ENCODE data around the gene IMMP2L. TPM values are rescaled to one million over a fixed set of nuclear protein-coding genes. Genes with fewer than 3 reads are reported as not detected.
A peak's percentile ranks its signal among the peaks of the same experiment; 100 is the strongest.

The IMMP2L gene
- total RNA-seq, 1 donor from 2014 or later, result 31.9 TPM

DNA sequence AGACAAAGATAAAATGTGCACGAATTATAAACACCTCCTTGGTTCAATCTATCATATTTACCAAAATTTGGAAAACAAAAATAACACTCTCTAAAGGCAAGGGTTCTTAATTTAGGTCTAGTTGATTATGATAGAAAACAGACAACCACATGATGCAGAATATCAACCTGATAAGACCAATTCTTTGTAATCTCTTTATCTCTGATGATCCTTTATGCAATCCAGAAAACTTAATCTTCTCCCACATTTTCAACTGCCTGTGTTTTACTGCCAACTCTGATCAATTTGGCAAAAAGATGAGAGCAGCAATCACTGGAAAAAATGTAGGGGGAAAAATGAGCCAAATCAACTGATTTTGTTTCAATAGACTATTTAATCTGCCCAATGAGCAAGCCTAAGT is 322.9 kb downstream of the IMMP2L start:
- no peak for DNase-seq
- H3K27ac Mint-ChIP-seq, result no peak overlapping the region
- POLR2A ChIA-PET, result no interaction called here
- CTCF ChIA-PET, result no interaction called here
- no peak for ATAC-seq (ENCODE audit: low read depth)
- H3K36me3 Mint-ChIP-seq (ENCODE audit: low read depth), result peaks cover 5% of the 10 kb centered on the region
- intact Hi-C loops (cut with micrococcal nuclease), result loop anchor here (5.0 kb wide), 1 partner anchor 83 kb away; no protein-coding TSS in a partner anchor
- H3K27me3 Mint-ChIP-seq, result no peaks in the 10 kb centered on the region
- no peak overlapping the region for H3K4me3 Mint-ChIP-seq
- no peak for TF ChIP-seq CTCF (IDR thresholded peaks at IDR 0.05)
- no peaks in the 10 kb centered on the region for H3K9me3 Mint-ChIP-seq
- peaks cover 16% of the 10 kb centered on the region for H3K4me1 Mint-ChIP-seq

DNA sequence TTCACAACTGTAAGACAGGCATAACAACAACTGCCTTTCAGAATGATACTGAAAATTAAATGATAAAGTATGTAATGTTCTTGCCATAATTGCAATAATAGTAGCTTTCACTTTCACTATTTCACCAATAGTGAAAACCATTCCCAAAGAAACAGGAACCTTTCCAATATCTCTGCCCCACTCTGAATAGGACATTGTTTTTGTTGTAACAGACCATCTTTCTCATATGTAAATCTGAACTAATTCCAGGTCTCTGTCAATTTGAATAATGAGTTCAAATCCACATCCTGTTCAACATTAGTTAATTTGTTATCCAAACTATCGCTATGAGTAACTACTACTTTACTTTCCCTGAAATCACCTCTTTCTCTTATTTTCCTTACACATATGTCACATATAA is 323.4 kb downstream of the IMMP2L start:
- H3K27me3 Mint-ChIP-seq, result no peaks in the 10 kb centered on the region
- TF ChIP-seq CTCF (IDR thresholded peaks at IDR 0.05), result no peak
- H3K4me3 Mint-ChIP-seq, result no peak overlapping the region
- H3K27ac Mint-ChIP-seq, result no peak overlapping the region
- no peaks in the 10 kb centered on the region for H3K9me3 Mint-ChIP-seq
- DNase-seq (no peak), ATAC-seq (ENCODE audit: low read depth) (no peak)
- peaks cover 5% of the 10 kb centered on the region for H3K36me3 Mint-ChIP-seq (ENCODE audit: low read depth)
- ChIA-PET CTCF (no interaction called here), POLR2A (no interaction called here)
- H3K4me1 Mint-ChIP-seq, result peaks cover 16% of the 10 kb centered on the region
- intact Hi-C loops (cut with micrococcal nuclease), result loop anchor here (5.0 kb wide), 1 partner anchor 83 kb away; no protein-coding TSS in a partner anchor

DNA sequence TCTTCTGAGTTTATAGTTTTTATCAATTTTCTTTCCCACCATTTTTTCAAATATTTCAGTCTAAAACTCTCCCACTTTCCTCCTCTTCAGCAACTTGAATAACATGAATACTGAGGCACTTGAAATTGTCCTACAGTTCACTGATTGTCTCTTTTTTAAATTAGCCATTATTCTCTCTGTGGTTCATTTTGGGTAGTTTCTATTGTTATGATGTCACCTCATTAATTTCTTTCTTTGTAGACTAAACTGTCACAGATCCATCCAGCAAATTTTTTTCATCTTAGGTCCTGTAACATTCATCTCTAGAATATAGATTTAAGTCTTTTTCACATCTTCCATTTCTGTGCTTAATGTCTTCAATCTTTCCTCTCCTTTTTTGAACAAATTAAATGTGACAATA is 326.6 kb downstream of the IMMP2L start:
- H3K27ac Mint-ChIP-seq, result no peak overlapping the region
- H3K9me3 Mint-ChIP-seq, result no peaks in the 10 kb centered on the region
- CTCF ChIA-PET, result no interaction called here
- H3K36me3 Mint-ChIP-seq (ENCODE audit: low read depth), result peaks cover 5% of the 10 kb centered on the region
- ATAC-seq (ENCODE audit: low read depth), result no peak
- intact Hi-C loops (cut with micrococcal nuclease), result loop anchor here (5.0 kb wide), 1 partner anchor 87 kb away; no protein-coding TSS in a partner anchor
- POLR2A ChIA-PET, result no interaction called here
- no peak for DNase-seq
- peaks cover 22% of the 10 kb centered on the region for H3K4me1 Mint-ChIP-seq
- no peaks in the 10 kb centered on the region for H3K27me3 Mint-ChIP-seq
- no peak overlapping the region for H3K4me3 Mint-ChIP-seq
- TF ChIP-seq CTCF (IDR thresholded peaks at IDR 0.05), result no peak

DNA sequence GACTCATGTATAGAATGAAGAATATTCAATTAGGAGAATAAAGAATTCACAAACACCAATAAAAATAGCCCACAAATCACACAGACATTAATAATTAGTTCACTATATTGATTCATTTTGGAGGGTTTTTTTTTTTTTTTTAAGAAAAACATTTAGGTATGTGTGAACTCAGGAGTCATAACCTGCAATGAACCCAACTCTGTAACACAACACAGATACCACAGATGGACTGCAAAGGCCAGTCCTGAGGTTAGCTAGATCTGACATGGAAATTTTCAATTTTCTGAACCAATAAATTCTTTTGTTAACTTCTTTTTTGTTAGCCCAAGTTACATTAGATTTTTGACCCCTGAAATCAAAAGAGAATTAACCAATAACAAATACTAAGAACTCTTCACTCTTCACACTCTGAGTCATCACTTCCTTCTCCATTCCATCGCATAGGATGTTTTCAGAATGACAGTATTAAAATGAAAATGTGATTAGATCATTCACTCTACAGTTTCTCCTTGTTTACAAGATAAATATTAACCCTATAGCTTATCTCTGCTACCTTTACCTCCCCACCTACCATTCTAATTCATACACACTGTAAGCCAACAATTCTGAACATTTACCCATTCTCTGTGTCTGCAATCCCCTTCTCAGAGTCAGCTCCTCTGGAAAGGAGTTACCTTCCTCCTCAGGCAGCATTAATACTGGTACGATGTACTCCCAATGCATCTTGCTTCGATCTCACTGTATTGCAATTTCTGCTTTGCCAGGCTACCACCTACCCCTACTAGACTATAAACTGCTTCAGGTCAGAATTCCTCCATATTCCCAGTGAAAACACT is 329.8 kb downstream of the IMMP2L start:
- CTCF ChIA-PET, result no interaction called here
- Mint-ChIP-seq H3K4me3 (no peak overlapping the region), H3K27me3 (no peaks in the 10 kb centered on the region), H3K36me3 (ENCODE audit: low read depth) (peaks cover 5% of the 10 kb centered on the region), H3K4me1 (peaks cover 7% of the 10 kb centered on the region), H3K27ac (no peak overlapping the region), H3K9me3 (no peaks in the 10 kb centered on the region)
- no peak for DNase-seq
- intact Hi-C loops (cut with micrococcal nuclease), result loop anchor here (5.0 kb wide), 1 partner anchor 255 kb away; no protein-coding TSS in a partner anchor
- POLR2A ChIA-PET, result no interaction called here
- TF ChIP-seq CTCF (IDR thresholded peaks at IDR 0.05), result no peak
- ATAC-seq (ENCODE audit: low read depth), result peak; percentile 31

DNA sequence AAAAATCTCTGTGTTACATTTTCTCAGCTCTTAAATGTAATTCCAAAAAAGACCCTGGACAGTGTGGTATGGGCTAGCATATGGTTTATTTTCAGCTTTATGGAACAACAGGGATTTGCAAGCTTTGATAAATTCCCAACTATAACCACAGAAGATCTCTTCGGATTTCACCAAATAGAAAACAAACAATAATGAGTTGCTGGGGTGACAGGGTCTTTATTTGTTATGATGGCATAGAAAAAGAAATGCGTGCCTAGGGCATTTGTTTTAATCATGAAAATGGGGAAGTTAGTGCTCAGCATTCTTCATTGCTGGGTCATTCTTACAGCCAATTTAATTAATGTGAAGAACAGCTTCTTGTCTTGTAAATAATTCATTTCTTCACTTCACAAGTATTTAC is 332.4 kb downstream of the IMMP2L start:
- no peak for TF ChIP-seq CTCF (IDR thresholded peaks at IDR 0.05)
- H3K36me3 Mint-ChIP-seq (ENCODE audit: low read depth), result no peaks in the 10 kb centered on the region
- H3K9me3 Mint-ChIP-seq, result no peaks in the 10 kb centered on the region
- ChIA-PET CTCF (no interaction called here), POLR2A (no interaction called here)
- peaks cover 7% of the 10 kb centered on the region for H3K4me1 Mint-ChIP-seq
- H3K27me3 Mint-ChIP-seq, result no peaks in the 10 kb centered on the region
- DNase-seq, result no peak
- intact Hi-C loops (cut with micrococcal nuclease), result loop anchor here (5.0 kb wide), 1 partner anchor 257 kb away; no protein-coding TSS in a partner anchor
- no peak for ATAC-seq (ENCODE audit: low read depth)
- H3K27ac Mint-ChIP-seq, result no peak overlapping the region
- H3K4me3 Mint-ChIP-seq, result no peak overlapping the region
